K562 (cell line): ENCODE data around the gene C16orf89. TPM values are rescaled to one million over a fixed set of nuclear protein-coding genes. Genes with fewer than 3 reads are reported as not detected.

ENCODE experiments used
- ATAC-seq: fragments of 200-7000 bp; cut with Tn5 transposase; 3 replicates; pipeline ENCODE4 v1.9.1; 2020; ENCODE audit warnings: moderate library complexity
- BruUV-seq: library from RNA; stranded (reverse); fragments of 400-500 nt; replicated peaks from 2 replicates; lab custom pipeline; 2021; lab: Mats Ljungman, UMichigan
- CTCF ChIA-PET: fragments of 300-600 bp; formaldehyde crosslinking; extraction: SDS; loops from one replicate; lab custom pipeline; 2021; ENCODE audit warnings: low intra/inter-chr PET ratio; lab: Yijun Ruan, JAX
- POLR2A ChIA-PET: fragments of 300-600, 350-650 bp; sonication (Branson Sonifier 250); formaldehyde crosslinking; extraction: SDS; loops from one replicate; lab custom pipeline; 2021; ENCODE audit warnings: antibody characterized with exemption, inconsistent platforms; lab: Yijun Ruan, JAX
- DNase-seq, 4 experiments: peaks; one replicate each; pipeline versions ENCODE4 v3.0.0 to v3.0.0-alpha.2; 2011 to 2018; ENCODE audit warnings: low spot score in 3 of 4, mixed read lengths in 3 of 4; ENCODE audit errors: extremely low read depth in 1 of 4
- FAIRE-seq: peaks from 2 replicates; lab custom pipeline; 2011; peaks lifted over from hg19 to GRCh38; lab: Jason Lieb, UNC
- H2AFZ ChIP-seq: 2 replicates; pipeline ENCODE4 v1.6.0; 2011; ENCODE audit warnings: low read depth, low read length, control low read depth, inconsistent platforms
- H3K27ac ChIP-seq: fragments of 200-600 bp; 3 replicates; pipeline ENCODE4 v1.8.0; 2011; ENCODE audit warnings: low read depth, mild to moderate bottlenecking, control low read depth, inconsistent platforms, low read length, moderate library complexity, mixed read lengths; ENCODE audit errors: extremely low read depth
- H3K27me3 ChIP-seq, 2 experiments: fragments of 300-600 bp in 1 of 2; 2 replicates in 1 of 2; 3 replicates in 1 of 2; pipeline versions ENCODE4 v1.6.0 to v1.8.0; 2011; ENCODE audit warnings: inconsistent platforms in 2 of 2, low read length in 2 of 2, mild to moderate bottlenecking in 1 of 2, mixed read lengths in 1 of 2, moderate library complexity in 1 of 2; ENCODE audit not compliant: control insufficient read depth in 2 of 2, insufficient read depth in 2 of 2
- H3K36me3 ChIP-seq: fragments of 300-600 bp; 3 replicates; pipeline ENCODE4 v1.8.0; 2011; ENCODE audit warnings: mild to moderate bottlenecking, low read length, inconsistent platforms; ENCODE audit not compliant: control insufficient read depth, insufficient read depth
- H3K4me1 ChIP-seq, 2 experiments: fragments of 200-600 bp in 1 of 2; replicated peaks in 1 of 2; 2 replicates in 1 of 2; 3 replicates in 1 of 2; pipeline versions ENCODE4 v1.5.1 to v1.8.0; 2011; ENCODE audit warnings: inconsistent platforms in 2 of 2, low read length in 2 of 2, mild to moderate bottlenecking in 1 of 2, mixed read lengths in 1 of 2, moderate library complexity in 1 of 2; ENCODE audit not compliant: control insufficient read depth in 2 of 2, insufficient read depth in 2 of 2
- H3K4me2 ChIP-seq: 2 replicates; pipeline ENCODE4 v1.6.1; 2011; ENCODE audit warnings: low read length, control low read depth, inconsistent platforms, mixed read lengths; ENCODE audit not compliant: insufficient read depth
- H3K4me3 ChIP-seq: fragments of 200-600 bp; sonication (generic), shearing (Covaris generic); 2 replicates; pipeline ENCODE4 v1.5.1; 2016; ENCODE audit warnings: control low read depth, inconsistent platforms
- H3K79me2 ChIP-seq: fragments of 200-600 bp; 3 replicates; pipeline ENCODE4 v1.8.0; 2011; ENCODE audit warnings: low read length, inconsistent platforms; ENCODE audit not compliant: control insufficient read depth, insufficient read depth
- H3K9ac ChIP-seq, 2 experiments: 2 replicates each; pipeline versions ENCODE4 v1.6.0 to v1.6.1; 2011; ENCODE audit warnings: low read depth in 2 of 2, low read length in 2 of 2, control low read depth in 1 of 2, inconsistent platforms in 1 of 2, mild to moderate bottlenecking in 1 of 2, mixed read lengths in 1 of 2; ENCODE audit not compliant: insufficient read depth in 1 of 2
- H3K9me1 ChIP-seq: one replicate; pipeline ENCODE4 v1.6.0; 2011; ENCODE audit warnings: inconsistent platforms, mild to moderate bottlenecking, low read length, moderate library complexity; ENCODE audit not compliant: control insufficient read depth, insufficient read depth
- H3K9me3 ChIP-seq: replicated peaks from 2 replicates; pipeline ENCODE4 v1.5.1; 2011; ENCODE audit warnings: low read depth, low read length, inconsistent platforms; ENCODE audit not compliant: control insufficient read depth, insufficient read depth
- H4K20me1 ChIP-seq: replicated peaks from 2 replicates; pipeline ENCODE4 v1.6.1; 2011; ENCODE audit warnings: low read length, inconsistent platforms, mixed read lengths; ENCODE audit not compliant: control insufficient read depth, insufficient read depth
- CBX1 ChIP-seq: sonication (generic); IDR thresholded peaks from 2 replicates; pipeline ENCODE4 v1.6.1; 2016; ENCODE audit warnings: antibody characterized with exemption, low read depth, mild to moderate bottlenecking
- CHCHD3 ChIP-seq: fragments of 250-450 bp; sonication (Bioruptor Pico); IDR thresholded peaks from 2 replicates; pipeline ENCODE4 v2.1.2; 2022; ENCODE audit warnings: mild to moderate bottlenecking
- ESRRA ChIP-seq: fragments of 450-650 bp; IDR thresholded peaks from 2 replicates; pipeline ENCODE4 v1.6.1; 2014; ENCODE audit warnings: low read depth, mild to moderate bottlenecking, moderate library complexity, borderline replicate concordance
- JUN ChIP-seq, 2 experiments: sonication (generic) in 1 of 2; formaldehyde crosslinking in 1 of 2; IDR thresholded peaks; 2 replicates each; pipeline versions ENCODE4 v1.6.1 to v1.8.0; 2012 to 2022; ENCODE audit warnings: borderline replicate concordance in 2 of 2, mild to moderate bottlenecking in 2 of 2, improper control_type of control experiment in 1 of 2, low read depth in 1 of 2, low read length in 1 of 2, missing genetic modification reagents in 1 of 2
- LCOR ChIP-seq: sonication (generic); formaldehyde crosslinking; IDR thresholded peaks from 2 replicates; pipeline ENCODE4 v1.8.0; 2022; ENCODE audit warnings: mild to moderate bottlenecking, missing genetic modification reagents
- NCOR1 ChIP-seq: fragments of 450-650 bp; IDR thresholded peaks from 2 replicates; pipeline ENCODE4 v1.6.1; 2016; ENCODE audit warnings: mild to moderate bottlenecking, moderate library complexity
- RAD21 ChIP-seq, 2 experiments: fragments of 250-450 bp in 1 of 2; fragments of 450-650 bp in 1 of 2; sonication (Bioruptor Pico) in 1 of 2; formaldehyde crosslinking in 1 of 2; IDR thresholded peaks in 1 of 2; conservative IDR thresholded peaks in 1 of 2; 2 replicates each; pipeline versions ENCODE4 v1.4.0 to v1.8.0; 2020 to 2022; ENCODE audit warnings: mild to moderate bottlenecking in 2 of 2, moderate library complexity in 1 of 2
- SFPQ ChIP-seq: fragments of 200-400 bp; formaldehyde crosslinking; IDR thresholded peaks from 2 replicates; pipeline ENCODE4 v1.6.1; 2017; ENCODE audit warnings: mild to moderate bottlenecking, low read depth, low read length, moderate library complexity
- TAF1 ChIP-seq: IDR thresholded peaks from 2 replicates; pipeline ENCODE4 v1.6.1; 2011; ENCODE audit warnings: mild to moderate bottlenecking, low read length, moderate library complexity; ENCODE audit not compliant: insufficient read depth, control insufficient read depth, severe bottlenecking; ENCODE audit errors: extremely low read depth
- TBP ChIP-seq: optimal IDR thresholded peaks from 2 replicates; pipeline ENCODE3; 2011; ENCODE audit warnings: low read depth, low read length, improper control_type of control experiment
- ZNF165 ChIP-seq: fragments of 250-450 bp; sonication (Bioruptor Pico); IDR thresholded peaks from 2 replicates; pipeline ENCODE4 v1.4.0; 2020; ENCODE audit warnings: borderline replicate concordance
- ZNF436 ChIP-seq: fragments of 250-450, 450-650 bp; sonication (Bioruptor Pico); formaldehyde crosslinking; IDR thresholded peaks from 2 replicates; pipeline ENCODE4 v1.7.0; 2020; ENCODE audit warnings: mild to moderate bottlenecking
- WGBS: fragments of 100-300 bp; shearing (Covaris generic); methylation state at CpG from one replicate; pipeline ENCODE4 v1.1.6; 2016; ENCODE audit warnings: low coverage, mixed read lengths; ENCODE audit not compliant: insufficient coverage; ENCODE audit errors: missing lambda C conversion rate; 5-methylcytosine and 5-hydroxymethylcytosine counted together
- in situ Hi-C: fragments of 300-500 bp; cut with MboI; formaldehyde crosslinking; loops from 4 replicates; pipeline ENCODE4 v1.15.0; 2018; ENCODE audit warnings: inconsistent platforms, mixed read lengths
- intact Hi-C: fragments of 100-400 bp; cut with micrococcal nuclease; formaldehyde crosslinking; loops from 2 replicates; pipeline ENCODE4 v1.14.2; 2022
- polyA plus RNA-seq, 8 experiments: library from polyadenylated mRNA; depleted of rRNA in 4 of 8; stranded (reverse) in 5 of 8; unstranded in 3 of 8; fragments of >200 nt; fragmentation: Nextera tagmentation in 2 of 8; fragmentation: Illumina TruSeq in 1 of 8; extraction: Ambion mirVana in 2 of 8; extraction: Trizol in 1 of 8; gene quantifications; 2 replicates each; pipeline versions ENCODE4 v1.2.1 to v1.2.3, GENCODE V29; 2011 to 2014; ENCODE audit warnings: inconsistent platforms in 1 of 8, missing spikeins in 1 of 8
- total RNA-seq, 7 experiments: library from RNA; depleted of rRNA in 6 of 7; stranded (reverse); fragments of >200 nt in 6 of 7; fragmentation: Illumina TruSeq in 2 of 7; extraction: Trizol in 2 of 7; gene quantifications; 2 replicates each; pipeline versions ENCODE4 v1.2.1 to v1.2.3, GENCODE V29; 2011 to 2021; ENCODE audit warnings: low replicate concordance in 1 of 7
- TF ChIP-seq, protein P1 (sequence below), 3 experiments: IDR thresholded peaks in 2 of 3; conservative IDR thresholded peaks in 1 of 3; 2 replicates each; pipeline ENCODE4 v1.5.1; 2011 to 2012; ENCODE audit warnings: low read length in 3 of 3, mild to moderate bottlenecking in 3 of 3, control low read depth in 2 of 3, improper control_type of control experiment in 1 of 3, inconsistent platforms in 1 of 3, low read depth in 1 of 3, mixed read lengths in 1 of 3, moderate library complexity in 1 of 3; ENCODE audit not compliant: insufficient read depth in 2 of 3

Gene C16orf89
- total and polyA plus RNA-seq, 9 of the 15 experiments (the other 6 are each of a cell fraction or from before 2014, with no cell fraction given): not detected

DNA sequence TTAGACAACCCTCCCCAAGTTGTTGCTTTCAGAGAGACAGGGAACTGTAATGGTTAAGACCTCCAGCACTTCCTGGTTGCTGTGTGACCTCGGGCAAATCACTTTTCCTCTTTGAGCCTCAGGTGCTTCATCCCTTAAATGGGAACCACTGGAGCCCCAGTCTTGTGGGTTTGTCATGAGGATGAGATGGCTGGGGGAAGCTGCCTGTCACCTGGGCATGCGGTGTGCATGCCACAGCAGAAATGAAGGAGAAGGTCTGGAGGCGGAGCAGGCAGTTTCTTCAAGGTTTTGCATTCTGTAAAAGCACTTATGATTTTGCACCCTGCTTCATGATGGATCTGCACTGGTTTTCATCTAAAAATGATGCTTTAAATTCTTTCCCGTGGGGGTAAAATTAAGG is 54.1 kb downstream of the C16orf89 start (continued):
- no peak for TF ChIP-seq CHCHD3 (CRISPR knock-in tag)

DNA sequence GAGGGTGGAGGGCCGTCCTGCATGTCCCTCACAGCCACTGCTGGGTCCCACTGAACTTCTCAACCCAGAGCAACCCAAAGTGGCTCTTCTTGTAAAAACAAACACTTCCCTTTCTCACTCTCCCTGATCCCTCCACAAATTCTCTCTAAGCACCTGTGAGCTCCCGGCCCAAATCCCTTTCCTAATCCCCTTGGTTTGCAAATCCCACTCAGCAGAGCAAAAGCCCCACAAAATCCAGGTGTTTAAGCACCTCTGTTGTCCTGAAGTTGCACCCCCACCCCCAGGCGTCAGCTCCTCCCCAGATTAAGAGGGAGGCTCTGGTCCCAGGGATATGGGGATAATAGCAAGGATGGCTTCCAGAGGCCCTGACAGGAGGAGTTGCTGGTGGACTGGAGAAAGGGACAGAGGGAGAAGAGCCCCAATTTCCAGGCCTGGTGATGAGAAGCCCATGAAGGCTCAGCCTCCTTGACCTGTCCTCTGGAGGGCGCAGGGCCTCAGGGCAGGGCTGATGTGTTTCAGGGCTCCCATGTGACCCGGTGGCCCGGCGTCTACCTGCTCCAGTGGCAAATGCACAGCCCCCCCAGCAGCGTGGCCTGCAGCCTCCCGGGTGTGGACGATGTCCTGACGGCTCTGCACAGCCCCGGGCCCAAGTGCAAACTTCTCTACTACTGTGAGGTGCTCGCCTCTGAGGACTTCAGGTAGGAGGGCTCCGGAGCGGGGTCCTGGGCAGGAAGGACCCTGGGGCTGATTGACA is 55.0 kb downstream of the C16orf89 start:
- no peak for TF ChIP-seq CBX1
- no peak for TF ChIP-seq TAF1
- TF ChIP-seq RAD21 (CRISPR knock-in tag; conservative IDR thresholded peaks at IDR 0.05 in 1 of 2, IDR thresholded peaks at IDR 0.05 in 1 of 2): peak in 1 of 2 experiments; percentile 13; a peak in 1 of 4 replicates
- TF ChIP-seq SFPQ: no peak
- no peak for TF ChIP-seq ZNF165 (CRISPR knock-in tag)
- no peak for TF ChIP-seq LCOR (CRISPR knock-in tag)
- TF ChIP-seq, protein P1, sequence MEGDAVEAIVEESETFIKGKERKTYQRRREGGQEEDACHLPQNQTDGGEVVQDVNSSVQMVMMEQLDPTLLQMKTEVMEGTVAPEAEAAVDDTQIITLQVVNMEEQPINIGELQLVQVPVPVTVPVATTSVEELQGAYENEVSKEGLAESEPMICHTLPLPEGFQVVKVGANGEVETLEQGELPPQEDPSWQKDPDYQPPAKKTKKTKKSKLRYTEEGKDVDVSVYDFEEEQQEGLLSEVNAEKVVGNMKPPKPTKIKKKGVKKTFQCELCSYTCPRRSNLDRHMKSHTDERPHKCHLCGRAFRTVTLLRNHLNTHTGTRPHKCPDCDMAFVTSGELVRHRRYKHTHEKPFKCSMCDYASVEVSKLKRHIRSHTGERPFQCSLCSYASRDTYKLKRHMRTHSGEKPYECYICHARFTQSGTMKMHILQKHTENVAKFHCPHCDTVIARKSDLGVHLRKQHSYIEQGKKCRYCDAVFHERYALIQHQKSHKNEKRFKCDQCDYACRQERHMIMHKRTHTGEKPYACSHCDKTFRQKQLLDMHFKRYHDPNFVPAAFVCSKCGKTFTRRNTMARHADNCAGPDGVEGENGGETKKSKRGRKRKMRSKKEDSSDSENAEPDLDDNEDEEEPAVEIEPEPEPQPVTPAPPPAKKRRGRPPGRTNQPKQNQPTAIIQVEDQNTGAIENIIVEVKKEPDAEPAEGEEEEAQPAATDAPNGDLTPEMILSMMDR (IDR thresholded peaks at IDR 0.05 in 2 of 3, conservative IDR thresholded peaks at IDR 0.05 in 1 of 3; ENCODE audit: insufficient read depth in 2 of 3, low read depth in 1 of 3, low read length in 3 of 3): peak in 2 of 3 experiments; percentile 12 to 23; a peak in 2 of 6 replicates
- no peak for TF ChIP-seq TBP
- TF ChIP-seq JUN (IDR thresholded peaks at IDR 0.05; ENCODE audit: borderline replicate concordance, low read depth, low read length): no peak
- no peak for TF ChIP-seq JUN (CRISPR knock-in tag; IDR thresholded peaks at IDR 0.05; ENCODE audit: borderline replicate concordance)
- no peak for TF ChIP-seq ZNF436 (CRISPR knock-in tag)
- no peak for TF ChIP-seq ESRRA
- no peak for TF ChIP-seq NCOR1
- ATAC-seq (peak; percentile 69), DNase-seq (no peak), FAIRE-seq (no peak)
- no TSS peak for BruUV-seq
- peaks cover 20 to 74% of the 10 kb centered on the region in 2 experiments; a peak in 4 of 5 replicates for H3K27me3 ChIP-seq
- no peaks in the 10 kb centered on the region for H3K9me1 ChIP-seq
- H2AFZ ChIP-seq: no peak overlapping the region
- H3K79me2 ChIP-seq: no peaks in the 10 kb centered on the region
- ChIA-PET CTCF (no interaction called here), POLR2A (interaction anchor here (1.4 kb wide), 1 partner anchor 10 kb away, joined by 7 read pairs; no protein-coding TSS in a partner anchor)
- no peak overlapping the region for H3K4me3 ChIP-seq
- 0% methylated on average over 9 of the region's 15 CpGs for WGBS
- peaks cover 4% of the 10 kb centered on the region; the same call in 1 of the 2 replicates for H4K20me1 ChIP-seq
- in situ Hi-C loops (no loop called here), intact Hi-C loops (no loop called here)
- H3K36me3 ChIP-seq: no peaks in the 10 kb centered on the region
- no peaks in the 10 kb centered on the region for H3K9me3 ChIP-seq
- H3K4me2 ChIP-seq: no peak overlapping the region
- H3K9ac ChIP-seq: no peak overlapping the region
- no peak overlapping the region for H3K27ac ChIP-seq
- peaks cover 0 to 7% of the 10 kb centered on the region in 2 experiments; a peak in 1 of 5 replicates for H3K4me1 ChIP-seq
